ENCODE measurements around the gene LANCL2.

DNA sequence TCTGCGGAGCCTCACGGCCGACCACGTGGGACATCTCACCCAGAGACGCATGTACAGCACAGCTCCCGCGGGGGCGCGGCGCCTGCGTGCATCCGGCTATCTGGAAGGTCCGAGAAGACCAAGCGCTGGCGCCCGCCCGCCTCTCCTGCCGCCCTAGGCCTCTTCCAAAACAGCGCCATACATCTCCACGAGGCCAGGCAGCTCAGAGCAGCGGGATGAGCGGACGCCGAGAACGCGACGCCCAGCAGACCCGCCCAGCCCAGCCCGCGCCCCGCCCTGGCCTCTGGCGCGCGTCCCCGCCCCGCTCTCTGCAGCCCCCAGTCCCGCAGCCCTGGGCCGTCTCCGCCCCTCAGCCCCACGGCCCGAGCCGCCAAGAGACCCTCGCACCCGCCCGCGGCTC lies 20.3 kb upstream of the LANCL2 start:
- no peak for TF ChIP-seq POLR2AphosphoS5 (IDR thresholded peaks at IDR 0.05)
- TF ChIP-seq EP300 (IDR thresholded peaks at IDR 0.05; ENCODE audit: low read depth): no peak
- TF ChIP-seq, protein P1, sequence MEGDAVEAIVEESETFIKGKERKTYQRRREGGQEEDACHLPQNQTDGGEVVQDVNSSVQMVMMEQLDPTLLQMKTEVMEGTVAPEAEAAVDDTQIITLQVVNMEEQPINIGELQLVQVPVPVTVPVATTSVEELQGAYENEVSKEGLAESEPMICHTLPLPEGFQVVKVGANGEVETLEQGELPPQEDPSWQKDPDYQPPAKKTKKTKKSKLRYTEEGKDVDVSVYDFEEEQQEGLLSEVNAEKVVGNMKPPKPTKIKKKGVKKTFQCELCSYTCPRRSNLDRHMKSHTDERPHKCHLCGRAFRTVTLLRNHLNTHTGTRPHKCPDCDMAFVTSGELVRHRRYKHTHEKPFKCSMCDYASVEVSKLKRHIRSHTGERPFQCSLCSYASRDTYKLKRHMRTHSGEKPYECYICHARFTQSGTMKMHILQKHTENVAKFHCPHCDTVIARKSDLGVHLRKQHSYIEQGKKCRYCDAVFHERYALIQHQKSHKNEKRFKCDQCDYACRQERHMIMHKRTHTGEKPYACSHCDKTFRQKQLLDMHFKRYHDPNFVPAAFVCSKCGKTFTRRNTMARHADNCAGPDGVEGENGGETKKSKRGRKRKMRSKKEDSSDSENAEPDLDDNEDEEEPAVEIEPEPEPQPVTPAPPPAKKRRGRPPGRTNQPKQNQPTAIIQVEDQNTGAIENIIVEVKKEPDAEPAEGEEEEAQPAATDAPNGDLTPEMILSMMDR (IDR thresholded peaks at IDR 0.05): no peak

Data from transverse colon (tissue), 4 donors.